ENCODE data around the gene LRRC18.

GRCh38 chr10:48913674-48914073 is 26.0 kb downstream of the LRRC18 start:
- TF ChIP-seq CTCF (IDR thresholded peaks at IDR 0.05) (no peak), POLR2A (IDR thresholded peaks at IDR 0.05) (no peak)

All from Peyer's patch (tissue), 4 donors.